Raji (cell line): ENCODE results near the gene PNKD.

ENCODE experiments used
- POLR2A ChIP-seq: IDR thresholded peaks from 2 replicates; pipeline ENCODE4 v1.6.1; 2011; ENCODE audit warnings: low read depth, low read length, control low read depth; ENCODE audit not compliant: insufficient read depth

The PNKD gene

GRCh38 chr2:218394298-218395089 is 124.2 kb downstream of the PNKD start:
- TF ChIP-seq POLR2A: no peak

- no peak for TF ChIP-seq POLR2A
Observed at GRCh38 chr2:218395090-218395444, 124.7 kb downstream of the PNKD start.

- TF ChIP-seq POLR2A: no peak
Observed at GRCh38 chr2:218395456-218395825, 125.1 kb downstream of the PNKD start.

- TF ChIP-seq POLR2A: peak; percentile 43; the same call in 1 of the 2 replicates
Observed at GRCh38 chr2:218395826-218396687, 125.7 kb downstream of the PNKD start.
